K562 (cell line): Measurements from ENCODE around the gene PIBF1.

Source experiments
- CTCF ChIP-seq, 3 experiments: IDR thresholded peaks in 2 of 3; conservative IDR thresholded peaks in 1 of 3; 2 replicates each; pipeline ENCODE4 v1.5.1; 2011 to 2012; ENCODE audit warnings: low read length in 3 of 3, mild to moderate bottlenecking in 3 of 3, control low read depth in 2 of 3, improper control_type of control experiment in 1 of 3, inconsistent platforms in 1 of 3, low read depth in 1 of 3, mixed read lengths in 1 of 3, moderate library complexity in 1 of 3; ENCODE audit not compliant: insufficient read depth in 2 of 3
- FOSL1 ChIP-seq: fragments of 200-800 bp; sonication (Bioruptor generic); conservative IDR thresholded peaks from 2 replicates; pipeline ENCODE4 v1.6.1; 2016; ENCODE audit warnings: missing genetic modification characterization, missing compliant biosample characterization
- FOXM1 ChIP-seq, 2 experiments: fragments of 450-650 bp in 1 of 2; sonication (generic) in 1 of 2; formaldehyde crosslinking in 1 of 2; IDR thresholded peaks; 2 replicates each; pipeline versions ENCODE4 v1.6.1 to v1.9.0; 2017 to 2022; ENCODE audit warnings: low read depth in 2 of 2, mild to moderate bottlenecking in 2 of 2, missing genetic modification reagents in 1 of 2, moderate library complexity in 1 of 2
- MECOM ChIP-seq: fragments of 250-450 bp; sonication (Bioruptor Pico); IDR thresholded peaks from 2 replicates; pipeline ENCODE4 v1.8.0; 2022; ENCODE audit warnings: inconsistent platforms
- MTA1 ChIP-seq: fragments of 450-650 bp; IDR thresholded peaks from 2 replicates; pipeline ENCODE4 v1.6.1; 2017; ENCODE audit warnings: borderline replicate concordance
- POLR2A ChIP-seq: fragments of 450-650 bp; conservative IDR thresholded peaks from 2 replicates; pipeline ENCODE4 v1.6.1; 2016
- POLR2AphosphoS5 ChIP-seq: IDR thresholded peaks from 2 replicates; pipeline ENCODE4 v1.6.1; 2011; ENCODE audit warnings: mild to moderate bottlenecking, low read depth, low read length, moderate library complexity; ENCODE audit not compliant: control insufficient read depth, insufficient read depth
- RCOR1 ChIP-seq, 2 experiments: IDR thresholded peaks; 2 replicates each; pipeline ENCODE4 v1.6.1; 2012; ENCODE audit warnings: low read depth in 2 of 2, low read length in 2 of 2, borderline replicate concordance in 1 of 2, improper control_type of control experiment in 1 of 2
- SREBF2 ChIP-seq: sonication (generic); formaldehyde crosslinking; IDR thresholded peaks from 2 replicates; pipeline ENCODE4 v1.4.0; 2020; ENCODE audit warnings: mild to moderate bottlenecking, missing genetic modification reagents

GRCh38 chr13:73000027-73000674 is 218.2 kb downstream of the PIBF1 start:
- no peak for TF ChIP-seq MECOM (CRISPR knock-in tag)
- TF ChIP-seq CTCF (IDR thresholded peaks at IDR 0.05 in 2 of 3, conservative IDR thresholded peaks at IDR 0.05 in 1 of 3; ENCODE audit: insufficient read depth in 2 of 3, low read depth in 1 of 3, low read length in 3 of 3) = no peak
- TF ChIP-seq FOSL1 (tag) = no peak
- no peak for TF ChIP-seq MTA1
- no peak for TF ChIP-seq FOXM1 (IDR thresholded peaks at IDR 0.05; ENCODE audit: low read depth)
- TF ChIP-seq FOXM1 (CRISPR knock-in tag; IDR thresholded peaks at IDR 0.05; ENCODE audit: low read depth) = no peak
- no peak for TF ChIP-seq RCOR1 (IDR thresholded peaks at IDR 0.05; ENCODE audit: borderline replicate concordance in 1 of 2, low read depth in 2 of 2, low read length in 2 of 2)
- no peak for TF ChIP-seq SREBF2 (CRISPR knock-in tag)
- TF ChIP-seq POLR2A = no peak
- no peak for TF ChIP-seq POLR2AphosphoS5
